G401 (cell line): ENCODE results near the gene GDPD5. TPM values are rescaled to one million over a fixed set of nuclear protein-coding genes. Genes with fewer than 3 reads are reported as not detected.
A peak's percentile ranks its signal among the peaks of the same experiment; 100 is the strongest.

Source experiments
- DNase-seq: peaks from one replicate; pipeline ENCODE4 v3.0.0-alpha.2; 2015; ENCODE audit warnings: low spot score
- in situ Hi-C: cut with HindIII; loops from 2 replicates; pipeline ENCODE4 v1.10.0; 2016; ENCODE audit warnings: low sequenced_read_pairs, mixed read lengths
- total RNA-seq: library from RNA; depleted of rRNA; stranded (reverse); fragments of >200 nt; shearing (Covaris generic); gene quantifications from 2 replicates; pipeline ENCODE4 v1.2.3, GENCODE V29; 2014

GDPD5 gene
- total RNA-seq, 1 experiment from 2014 or later, result 4.6 TPM

- DNase-seq, result no peak
- in situ Hi-C loops, result no loop called here
Observed at GRCh38 chr11:75440960-75441803, 84.6 kb downstream of the GDPD5 start.

DNA sequence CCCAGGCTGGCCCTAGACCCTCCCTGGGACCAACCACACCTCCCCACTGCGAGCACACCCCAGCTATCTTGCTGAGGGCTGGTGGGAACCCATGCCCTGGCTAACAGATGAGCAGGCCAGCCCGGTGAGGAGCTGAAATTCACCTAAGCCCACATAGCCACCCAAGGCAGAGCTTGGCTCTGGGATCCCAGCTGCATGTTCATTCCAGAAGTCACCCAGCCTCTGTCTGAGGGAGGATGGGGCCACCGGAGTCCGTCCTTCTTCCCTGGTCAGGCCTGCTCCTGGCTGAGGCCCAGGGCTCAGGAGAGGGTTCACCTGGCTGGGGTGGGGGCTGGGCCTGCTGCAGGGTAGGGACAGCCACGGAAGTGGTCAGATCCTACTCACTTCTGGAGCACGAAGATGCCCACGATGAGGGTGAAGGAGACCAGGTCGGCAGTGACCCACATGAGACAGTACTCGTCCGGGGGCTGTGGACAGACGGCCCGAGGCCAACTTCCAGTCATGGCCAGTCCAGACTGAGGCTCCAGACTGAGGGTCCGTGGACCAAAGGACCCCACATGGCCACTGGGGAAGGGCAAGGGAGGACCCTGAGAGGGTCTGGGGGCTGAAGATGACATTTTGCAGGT lies 86.1 kb downstream of the GDPD5 start:
- DNase-seq, result no peak

GRCh38 chr11:75439026-75439425 lies 86.7 kb downstream of the GDPD5 start:
- in situ Hi-C loops, result loop anchor here (5.0 kb wide), 1 partner anchor 93 kb away; no protein-coding TSS in a partner anchor
- DNase-seq, result no peak

More for the DNA sequence above, 86.1 kb downstream of the GDPD5 start:
- in situ Hi-C loops, result loop anchor here (5.0 kb wide), 1 partner anchor 93 kb away; no protein-coding TSS in a partner anchor

DNA sequence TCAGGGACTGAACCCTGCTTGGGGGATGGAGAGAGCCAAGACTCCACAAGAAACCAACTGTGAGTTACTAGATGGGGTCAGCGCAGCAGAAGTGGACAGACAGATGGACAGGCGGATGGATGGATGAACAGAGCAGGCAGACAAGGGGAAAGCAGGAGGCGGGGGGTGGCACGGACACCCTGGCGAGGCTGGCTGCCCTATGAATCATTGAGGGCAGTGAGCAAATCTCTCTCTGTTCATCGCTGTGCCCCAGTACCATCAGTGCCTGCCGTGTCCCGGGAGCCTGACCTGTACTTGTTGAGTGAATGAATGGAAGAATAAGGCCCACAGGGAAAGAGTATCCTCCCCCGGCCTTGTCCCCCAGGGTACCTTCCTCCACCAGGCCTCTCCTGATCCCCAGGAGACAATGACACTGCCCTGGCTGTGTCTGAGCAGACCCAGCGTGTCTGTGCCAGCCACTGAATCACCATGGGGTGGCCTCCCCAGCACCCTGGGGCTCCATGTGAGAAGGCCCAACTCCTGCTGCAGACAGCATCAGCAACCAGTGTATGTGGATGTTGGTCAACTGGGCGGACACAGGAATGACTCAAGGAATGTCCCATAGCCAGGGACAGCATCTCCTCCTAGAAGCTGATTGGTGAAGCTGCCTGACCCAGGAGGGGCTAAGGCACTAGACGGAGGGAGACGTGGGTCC lies 87.6 kb downstream of the GDPD5 start:
- DNase-seq, result no peak
- in situ Hi-C loops, result loop anchor here (5.0 kb wide), 1 partner anchor 94 kb away; no protein-coding TSS in a partner anchor

- in situ Hi-C loops, result loop anchor here (5.0 kb wide), 1 partner anchor 95 kb away; no protein-coding TSS in a partner anchor
- no peak for DNase-seq
Observed at GRCh38 chr11:75436806-75437205, 88.9 kb downstream of the GDPD5 start.

- DNase-seq, result no peak
- in situ Hi-C loops, result loop anchor here (5.0 kb wide), 1 partner anchor 97 kb away; no protein-coding TSS in a partner anchor
Observed at GRCh38 chr11:75435571-75435925, 90.2 kb downstream of the GDPD5 start.

DNA sequence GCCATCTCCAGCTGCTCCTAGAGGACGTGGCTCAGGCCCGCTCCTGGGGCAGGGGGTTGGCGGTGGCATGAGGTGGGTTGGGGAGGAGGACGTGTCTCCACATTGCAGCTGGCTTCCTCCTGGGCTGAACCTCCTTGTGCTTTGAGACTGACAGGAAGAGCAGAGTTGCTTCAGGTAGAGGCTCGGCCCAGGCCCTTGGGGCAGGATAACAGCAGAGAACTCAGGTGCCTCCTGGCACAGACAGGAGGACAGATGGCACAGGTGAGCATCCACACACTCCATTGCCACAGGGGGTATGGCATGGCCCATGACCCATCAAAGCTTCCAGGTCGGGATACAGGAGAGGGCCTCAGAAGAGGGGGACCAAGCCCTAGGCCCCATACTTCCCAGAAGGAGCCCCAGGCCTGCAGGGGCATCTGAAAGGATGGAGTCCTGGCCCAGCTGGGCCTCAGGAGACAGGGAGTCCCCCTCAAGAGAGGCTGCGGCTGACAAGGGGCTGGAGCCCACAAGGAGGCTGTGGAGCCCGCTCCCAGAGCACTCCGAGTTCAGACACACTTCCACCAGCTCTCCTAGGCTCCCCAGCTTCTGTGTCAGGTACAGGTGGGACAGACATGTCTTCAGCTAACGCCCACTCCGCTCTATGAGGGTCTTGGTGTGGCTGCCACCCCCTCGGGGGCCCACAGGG lies 90.7 kb downstream of the GDPD5 start:
- in situ Hi-C loops, result loop anchor here (5.0 kb wide), 1 partner anchor 97 kb away; no protein-coding TSS in a partner anchor
- DNase-seq, result no peak

- in situ Hi-C loops, result no loop called here
- no peak for DNase-seq
Observed at GRCh38 chr11:75434051-75434450, 91.7 kb downstream of the GDPD5 start.

- in situ Hi-C loops, result no loop called here
- no peak for DNase-seq
Observed at GRCh38 chr11:75433443-75433842, 92.3 kb downstream of the GDPD5 start.

DNA sequence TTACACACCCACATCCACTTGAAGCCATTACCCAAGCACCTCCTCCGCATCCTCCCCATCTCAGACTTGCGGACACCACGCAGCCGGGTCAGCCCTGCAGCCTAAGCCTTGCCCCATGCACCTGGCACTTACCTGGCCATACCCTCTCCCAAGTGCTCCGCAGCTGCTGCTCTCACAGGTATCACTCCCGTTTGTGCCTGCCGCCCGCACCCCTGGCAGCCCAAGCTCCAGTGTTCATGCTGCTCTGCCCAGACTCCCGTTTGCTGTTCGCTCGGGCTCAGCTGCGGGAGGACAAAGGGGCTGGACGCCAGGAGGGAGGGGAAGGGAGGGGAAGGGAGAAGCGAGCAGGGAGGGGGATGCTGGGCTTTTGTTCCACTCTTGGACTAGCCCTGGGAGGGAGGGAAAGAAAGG lies 92.8 kb downstream of the GDPD5 start, which contains the start of gene KLHL35:
Gene KLHL35, minus strand, starts transcription at position 293 of the 411 bp plus-strand sequence. CDS start 2,574 bp downstream, outside the sequence.
- no peak for DNase-seq
- in situ Hi-C loops, result no loop called here

- DNase-seq, result no peak
- in situ Hi-C loops, result no loop called here
Observed at GRCh38 chr11:75431533-75432525, 93.9 kb downstream of the GDPD5 start.

DNA sequence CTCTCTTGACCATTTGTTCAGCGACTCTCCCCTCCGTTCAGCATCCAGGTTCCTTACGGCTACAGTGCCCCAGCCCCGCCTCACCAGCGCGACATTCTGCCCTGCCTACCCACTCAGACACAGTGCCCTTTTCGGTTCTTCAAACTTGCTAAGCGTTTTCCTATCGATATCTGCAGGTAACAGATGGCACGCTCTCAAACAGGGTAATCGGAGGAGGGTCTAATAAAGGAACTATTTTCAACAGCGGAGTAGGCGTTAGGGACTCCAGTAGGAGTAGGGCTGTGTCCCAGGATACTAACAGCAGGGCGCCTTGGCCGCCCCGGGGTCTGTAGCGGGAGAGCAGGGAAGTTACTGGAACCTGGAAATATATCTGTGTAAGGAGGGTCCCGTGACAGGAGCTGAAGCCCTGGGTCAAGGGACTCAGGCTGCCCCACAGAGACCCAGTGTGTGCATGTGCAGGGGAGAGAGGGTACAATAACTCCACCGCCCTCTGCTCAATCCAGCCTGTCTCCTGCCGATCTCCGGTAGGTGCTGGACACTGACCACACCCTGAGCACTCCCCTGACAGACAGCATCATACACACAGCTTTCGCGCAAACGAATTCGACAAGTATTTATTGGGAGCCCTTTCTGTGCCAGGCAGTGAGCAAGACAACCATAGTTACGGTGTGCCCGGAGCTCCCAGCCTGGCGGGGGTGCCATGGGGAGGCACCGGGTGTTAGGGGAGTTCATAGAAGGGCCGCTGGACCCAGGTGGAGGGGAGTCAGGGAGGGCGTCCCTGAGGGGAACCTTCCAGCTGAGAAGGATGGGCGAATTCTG lies 94.8 kb downstream of the GDPD5 start:
- in situ Hi-C loops, result no loop called here
- DNase-seq, result no peak

GRCh38 chr11:75429902-75430713 lies 95.6 kb downstream of the GDPD5 start:
- no peak for DNase-seq
- in situ Hi-C loops, result no loop called here

GRCh38 chr11:75429641-75429901 lies 96.2 kb downstream of the GDPD5 start:
- no peak for DNase-seq
- in situ Hi-C loops, result no loop called here

- DNase-seq, result no peak
- in situ Hi-C loops, result no loop called here
Observed at GRCh38 chr11:75428989-75429640, 96.6 kb downstream of the GDPD5 start.

- DNase-seq, result peak; percentile 89
- in situ Hi-C loops, result no loop called here
Observed at GRCh38 chr11:75428281-75428724, 97.4 kb downstream of the GDPD5 start.
